Measurements from ENCODE around the gene KCNT2. TPM values are rescaled to one million over a fixed set of nuclear protein-coding genes. Genes with fewer than 3 reads are reported as not detected.

Gene KCNT2
- total and polyA plus RNA-seq, 2 experiments from 2014 or later, result 1.2 to 8.8 TPM

GRCh38 chr1:196494766-196495165 lies 113.5 kb downstream of the KCNT2 start:
- no peak overlapping the region for H3K27ac ChIP-seq
- no peaks in the 10 kb centered on the region for H3K27me3 ChIP-seq
- H3K4me3 ChIP-seq, result no peak overlapping the region
- no peaks in the 10 kb centered on the region for H3K79me2 ChIP-seq
- no peaks in the 10 kb centered on the region for H3K9me3 ChIP-seq (ENCODE audit: low read depth)
- no peak overlapping the region for H3K4me2 ChIP-seq
- H4K20me1 ChIP-seq (ENCODE audit: insufficient read depth, poor library complexity, severe bottlenecking), result no peaks in the 10 kb centered on the region
- no peaks in the 10 kb centered on the region for H3K9me2 ChIP-seq (replicated peaks; ENCODE audit: insufficient read depth)
- H2AFZ ChIP-seq, result no peak overlapping the region
- no peaks in the 10 kb centered on the region for H3K4me1 ChIP-seq (ENCODE audit: insufficient read depth)
- WGBS (ENCODE audit: low lambda C conversion rate, missing lambda C conversion rate), result 97% methylated on average over 5 of the region's 5 CpGs
- no peak for DNase-seq (ENCODE audit: low spot score)
- H3K36me3 ChIP-seq (replicated peaks; ENCODE audit: insufficient read depth, low read depth), result no peaks in the 10 kb centered on the region
- no peak for TF ChIP-seq EZH2 (IDR thresholded peaks at IDR 0.05; ENCODE audit: borderline replicate concordance)
- no peak for TF ChIP-seq CTCF (IDR thresholded peaks at IDR 0.05; ENCODE audit: poor library complexity)
- TF ChIP-seq EZH2phosphoT487 (IDR thresholded peaks at IDR 0.05; ENCODE audit: low read depth, severe bottlenecking, unreplicated experiment), result no peak

GRCh38 chr1:196493881-196494280 lies 114.4 kb downstream of the KCNT2 start:
- Histone ChIP-seq H3K27ac (no peak overlapping the region), H3K79me2 (no peaks in the 10 kb centered on the region), H3K4me1 (ENCODE audit: insufficient read depth) (no peaks in the 10 kb centered on the region), H3K9me3 (ENCODE audit: low read depth) (no peaks in the 10 kb centered on the region), H3K4me3 (no peak overlapping the region), H3K9me2 (replicated peaks; ENCODE audit: insufficient read depth) (no peaks in the 10 kb centered on the region), H4K20me1 (ENCODE audit: insufficient read depth, poor library complexity, severe bottlenecking) (no peaks in the 10 kb centered on the region), H3K36me3 (replicated peaks; ENCODE audit: insufficient read depth, low read depth) (no peaks in the 10 kb centered on the region), H3K4me2 (no peak overlapping the region), H2AFZ (no peak overlapping the region), H3K27me3 (no peaks in the 10 kb centered on the region)
- no peak for DNase-seq (ENCODE audit: low spot score)
- TF ChIP-seq CTCF (IDR thresholded peaks at IDR 0.05; ENCODE audit: poor library complexity) (no peak), EZH2phosphoT487 (IDR thresholded peaks at IDR 0.05; ENCODE audit: low read depth, severe bottlenecking, unreplicated experiment) (no peak), EZH2 (IDR thresholded peaks at IDR 0.05; ENCODE audit: borderline replicate concordance) (no peak)
- WGBS (ENCODE audit: low lambda C conversion rate, missing lambda C conversion rate), result 95% methylated on average over 4 of the region's 4 CpGs

- Histone ChIP-seq H3K9me3 (ENCODE audit: low read depth) (no peaks in the 10 kb centered on the region), H3K36me3 (replicated peaks; ENCODE audit: insufficient read depth, low read depth) (no peaks in the 10 kb centered on the region), H2AFZ (no peak overlapping the region), H3K4me3 (no peak overlapping the region), H3K27ac (no peak overlapping the region), H3K4me1 (ENCODE audit: insufficient read depth) (no peaks in the 10 kb centered on the region), H3K4me2 (no peak overlapping the region), H3K9me2 (replicated peaks; ENCODE audit: insufficient read depth) (no peaks in the 10 kb centered on the region), H3K79me2 (no peaks in the 10 kb centered on the region), H3K27me3 (no peaks in the 10 kb centered on the region), H4K20me1 (ENCODE audit: insufficient read depth, poor library complexity, severe bottlenecking) (no peaks in the 10 kb centered on the region)
- TF ChIP-seq CTCF (IDR thresholded peaks at IDR 0.05; ENCODE audit: poor library complexity) (no peak), EZH2phosphoT487 (IDR thresholded peaks at IDR 0.05; ENCODE audit: low read depth, severe bottlenecking, unreplicated experiment) (no peak), EZH2 (IDR thresholded peaks at IDR 0.05; ENCODE audit: borderline replicate concordance) (no peak)
- no peak for DNase-seq (ENCODE audit: low spot score)
Measured at GRCh38 chr1:196488579-196488978, 119.7 kb downstream of the KCNT2 start.

- Histone ChIP-seq H3K4me3 (no peak overlapping the region), H3K9me2 (replicated peaks; ENCODE audit: insufficient read depth) (no peaks in the 10 kb centered on the region), H3K9me3 (ENCODE audit: low read depth) (no peaks in the 10 kb centered on the region), H2AFZ (no peak overlapping the region), H3K79me2 (no peaks in the 10 kb centered on the region), H3K36me3 (replicated peaks; ENCODE audit: insufficient read depth, low read depth) (no peaks in the 10 kb centered on the region), H3K4me1 (ENCODE audit: insufficient read depth) (no peaks in the 10 kb centered on the region), H3K27ac (no peak overlapping the region), H4K20me1 (ENCODE audit: insufficient read depth, poor library complexity, severe bottlenecking) (no peaks in the 10 kb centered on the region), H3K4me2 (no peak overlapping the region), H3K27me3 (no peaks in the 10 kb centered on the region)
- DNase-seq (ENCODE audit: low spot score), result no peak
- no peak for TF ChIP-seq EZH2phosphoT487 (IDR thresholded peaks at IDR 0.05; ENCODE audit: low read depth, severe bottlenecking, unreplicated experiment)
- TF ChIP-seq CTCF (IDR thresholded peaks at IDR 0.05; ENCODE audit: poor library complexity), result no peak
- no peak for TF ChIP-seq EZH2 (IDR thresholded peaks at IDR 0.05; ENCODE audit: borderline replicate concordance)
Measured at GRCh38 chr1:196486346-196486745, 121.9 kb downstream of the KCNT2 start.
